H1 (cell line): ENCODE data around the gene LHFPL2. TPM values are rescaled to one million over a fixed set of nuclear protein-coding genes. Genes with fewer than 3 reads are reported as not detected.

Experiments
- CBX5 ChIP-seq: fragments of 300-800, 300-1000 bp; sonication (generic); IDR thresholded peaks from 2 replicates; pipeline ENCODE4 v1.7.1; 2016; ENCODE audit warnings: antibody characterized with exemption, low read length, low read depth
- CHD2 ChIP-seq: IDR thresholded peaks from 2 replicates; pipeline ENCODE4 v1.6.1; 2012; ENCODE audit warnings: low read length, improper control_type of control experiment
- KDM4A ChIP-seq: IDR thresholded peaks from one replicate; pipeline ENCODE4 v1.7.1; 2012; ENCODE audit warnings: low read depth, mild to moderate bottlenecking, moderate library complexity, low read length, inconsistent platforms; ENCODE audit not compliant: severe bottlenecking
- SUZ12 ChIP-seq: fragments of 200-600 bp; sonication (generic); IDR thresholded peaks from 2 replicates; pipeline ENCODE4 v1.6.1; 2012; ENCODE audit warnings: mild to moderate bottlenecking, inconsistent platforms, low read length, moderate library complexity, mixed read lengths
- TAF1 ChIP-seq: IDR thresholded peaks from 2 replicates; pipeline ENCODE4 v1.6.1; 2011; ENCODE audit warnings: mild to moderate bottlenecking, low read depth, low read length
- USF2 ChIP-seq: IDR thresholded peaks from 2 replicates; pipeline ENCODE4 v1.6.1; 2011; ENCODE audit warnings: low read length, improper control_type of control experiment
- polyA plus RNA-seq, 7 experiments: library from polyadenylated mRNA; depleted of rRNA in 3 of 7; stranded (reverse) in 5 of 7; unstranded in 2 of 7; fragments of >200 nt in 5 of 7; fragments of 200-250 nt in 2 of 7; gene quantifications; 1 replicate in 5 of 7; 2 replicates in 1 of 7; 4 replicates in 1 of 7; pipeline versions ENCODE4 v1.2.1 to v1.2.3, GENCODE V29; 2011 to 2013; ENCODE audit warnings: missing spikeins in 2 of 7, mixed read lengths in 2 of 7
- total RNA-seq: library from RNA; stranded (reverse); fragmentation: NEBNext Ultra II Directional; extraction: Animal tissue kit (Norgen Biotek cat#: 25700); gene quantifications from 2 replicates; pipeline ENCODE4 v1.2.1, GENCODE V29; 2021

The LHFPL2 gene
- total and polyA plus RNA-seq, 2 of the 8 experiments (the other 6 are each of a cell fraction or from before 2014, with no cell fraction given) = 9.6 to 43.0 TPM

GRCh38 chr5:78662323-78662722 lies 13.8 kb upstream of the LHFPL2 start (continued):
- TF ChIP-seq USF2 = no peak
- TF ChIP-seq KDM4A = no peak
- no peak for TF ChIP-seq TAF1
- no peak for TF ChIP-seq SUZ12
- no peak for TF ChIP-seq CBX5
- no peak for TF ChIP-seq CHD2
